Medulla oblongata (tissue), 1 donor: Measurements from ENCODE around the gene ARHGEF10L.
"Not testable (repeated sequence)": the region's sequence is repeated elsewhere in the genome, so short reads cannot be mapped to it uniquely, and the experiment has no call there.

Source experiments
- DNase-seq: peaks from one replicate; pipeline ENCODE4 v3.0.0-alpha.2; 2015; ENCODE audit errors: extremely low spot score

ARHGEF10L gene, protein sequence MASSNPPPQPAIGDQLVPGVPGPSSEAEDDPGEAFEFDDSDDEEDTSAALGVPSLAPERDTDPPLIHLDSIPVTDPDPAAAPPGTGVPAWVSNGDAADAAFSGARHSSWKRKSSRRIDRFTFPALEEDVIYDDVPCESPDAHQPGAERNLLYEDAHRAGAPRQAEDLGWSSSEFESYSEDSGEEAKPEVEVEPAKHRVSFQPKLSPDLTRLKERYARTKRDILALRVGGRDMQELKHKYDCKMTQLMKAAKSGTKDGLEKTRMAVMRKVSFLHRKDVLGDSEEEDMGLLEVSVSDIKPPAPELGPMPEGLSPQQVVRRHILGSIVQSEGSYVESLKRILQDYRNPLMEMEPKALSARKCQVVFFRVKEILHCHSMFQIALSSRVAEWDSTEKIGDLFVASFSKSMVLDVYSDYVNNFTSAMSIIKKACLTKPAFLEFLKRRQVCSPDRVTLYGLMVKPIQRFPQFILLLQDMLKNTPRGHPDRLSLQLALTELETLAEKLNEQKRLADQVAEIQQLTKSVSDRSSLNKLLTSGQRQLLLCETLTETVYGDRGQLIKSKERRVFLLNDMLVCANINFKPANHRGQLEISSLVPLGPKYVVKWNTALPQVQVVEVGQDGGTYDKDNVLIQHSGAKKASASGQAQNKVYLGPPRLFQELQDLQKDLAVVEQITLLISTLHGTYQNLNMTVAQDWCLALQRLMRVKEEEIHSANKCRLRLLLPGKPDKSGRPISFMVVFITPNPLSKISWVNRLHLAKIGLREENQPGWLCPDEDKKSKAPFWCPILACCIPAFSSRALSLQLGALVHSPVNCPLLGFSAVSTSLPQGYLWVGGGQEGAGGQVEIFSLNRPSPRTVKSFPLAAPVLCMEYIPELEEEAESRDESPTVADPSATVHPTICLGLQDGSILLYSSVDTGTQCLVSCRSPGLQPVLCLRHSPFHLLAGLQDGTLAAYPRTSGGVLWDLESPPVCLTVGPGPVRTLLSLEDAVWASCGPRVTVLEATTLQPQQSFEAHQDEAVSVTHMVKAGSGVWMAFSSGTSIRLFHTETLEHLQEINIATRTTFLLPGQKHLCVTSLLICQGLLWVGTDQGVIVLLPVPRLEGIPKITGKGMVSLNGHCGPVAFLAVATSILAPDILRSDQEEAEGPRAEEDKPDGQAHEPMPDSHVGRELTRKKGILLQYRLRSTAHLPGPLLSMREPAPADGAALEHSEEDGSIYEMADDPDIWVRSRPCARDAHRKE (N-terminal part only)

DNA sequence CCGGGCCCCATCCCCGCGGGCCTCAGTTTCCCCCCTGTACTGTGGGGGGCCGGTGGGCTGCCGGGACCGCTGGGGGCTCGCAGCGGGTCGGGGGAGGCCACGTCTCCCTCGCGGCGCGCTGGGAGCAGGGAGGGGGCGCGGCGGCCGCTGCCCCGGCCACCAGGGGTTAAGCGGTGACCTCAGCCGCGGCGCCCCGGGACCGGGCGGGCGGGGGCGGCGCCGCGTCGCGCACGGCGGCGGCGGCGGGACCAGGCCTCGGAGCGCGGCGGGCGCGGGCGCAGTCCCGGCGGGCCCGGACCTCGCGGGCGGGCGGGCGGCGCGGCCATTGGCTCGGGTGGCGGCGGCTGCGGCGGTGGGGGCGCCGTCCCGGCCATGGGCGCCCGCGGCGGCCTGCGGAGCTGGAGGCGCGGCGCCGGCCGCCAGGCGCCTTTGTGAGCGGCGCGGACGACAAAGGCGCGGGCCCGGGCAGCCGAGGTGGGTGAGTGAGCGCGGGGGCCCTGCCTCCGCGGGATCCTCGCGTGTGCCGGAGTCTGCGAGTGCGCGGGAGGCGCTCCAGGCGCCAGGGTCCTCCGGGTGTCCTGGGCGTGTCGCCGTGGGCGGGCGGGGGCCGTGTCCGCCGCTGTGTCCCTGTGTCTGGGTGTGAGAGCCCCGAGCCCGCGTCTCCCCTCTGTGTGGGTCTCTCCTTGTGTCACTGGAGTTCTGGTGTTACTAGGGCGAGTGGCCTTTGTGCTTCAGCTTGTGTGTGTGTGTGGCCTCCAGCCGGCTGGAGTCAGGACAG lies at the start of gene ARHGEF10L:
Gene ARHGEF10L (plus strand): TSS at position 222 of the 778 bp plus-strand sequence. CDS start 40,898 bp downstream, outside the sequence.
- no peak for DNase-seq

DNA sequence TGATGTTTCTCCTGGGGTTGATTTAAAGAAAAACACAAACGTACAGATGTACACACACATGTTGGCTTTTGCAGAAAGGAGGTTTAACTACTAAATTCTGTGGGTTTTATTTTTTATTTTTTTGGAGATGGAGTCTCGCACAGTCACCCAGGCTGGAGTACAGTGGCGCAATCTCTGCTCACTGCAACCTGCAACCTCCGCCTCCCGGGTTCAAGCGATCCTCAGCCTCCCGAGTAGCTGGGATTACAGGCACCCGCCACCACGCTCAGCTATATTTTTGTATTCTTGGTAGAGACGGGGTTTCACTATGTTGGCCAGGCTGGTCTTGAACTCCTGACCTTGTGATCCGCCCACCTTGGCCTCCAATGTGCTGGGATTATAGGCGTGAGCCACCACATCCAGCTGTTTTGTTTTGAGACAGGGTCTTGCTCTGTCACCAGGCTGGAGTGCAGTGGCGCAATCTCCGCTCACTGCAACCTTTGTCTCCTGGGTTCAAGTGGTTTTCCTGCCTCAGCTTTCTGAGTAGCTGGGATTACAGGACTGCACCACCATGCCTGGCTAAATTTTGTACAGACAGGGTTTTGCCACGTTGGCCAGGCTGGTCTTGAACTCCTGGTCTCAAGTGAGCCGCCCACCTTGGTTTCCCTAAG lies 49.6 kb upstream of the ARHGEF10L start:
- DNase-seq: not testable (repeated sequence)

GRCh38 chr1:17490667-17491066 lies 48.8 kb upstream of the ARHGEF10L start:
- not testable (repeated sequence) for DNase-seq

DNA sequence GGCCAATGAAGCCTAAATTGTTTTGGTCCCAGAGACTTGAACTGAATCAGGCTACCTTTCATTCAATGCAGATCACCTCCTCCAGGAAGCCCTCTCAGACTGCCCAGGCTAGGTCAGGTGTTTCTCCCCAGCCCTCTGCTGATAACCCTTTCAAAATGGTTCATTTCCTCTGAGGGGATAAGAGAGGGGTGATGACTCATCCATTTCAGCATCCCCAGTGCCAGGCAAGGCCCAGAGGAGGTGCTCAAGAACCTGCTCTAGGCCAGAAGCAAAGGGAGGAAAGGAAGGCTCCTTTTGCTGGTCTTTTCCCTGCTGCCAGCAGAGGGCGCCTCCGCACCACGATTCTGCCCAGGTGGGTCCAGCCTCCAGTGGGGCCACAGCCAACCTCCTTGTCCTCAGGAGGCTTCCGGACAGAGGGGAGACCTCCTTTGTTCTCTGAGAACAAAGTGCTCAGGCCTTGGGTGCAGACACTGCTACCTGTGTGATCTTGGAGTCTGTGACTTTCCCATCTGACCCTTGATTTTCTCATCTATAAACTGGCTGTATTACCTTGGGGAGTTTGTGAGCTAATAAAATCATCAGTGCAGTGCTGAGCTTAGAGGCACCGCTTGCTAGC lies 45.3 kb upstream of the ARHGEF10L start:
- DNase-seq: peak; percentile 60

DNA sequence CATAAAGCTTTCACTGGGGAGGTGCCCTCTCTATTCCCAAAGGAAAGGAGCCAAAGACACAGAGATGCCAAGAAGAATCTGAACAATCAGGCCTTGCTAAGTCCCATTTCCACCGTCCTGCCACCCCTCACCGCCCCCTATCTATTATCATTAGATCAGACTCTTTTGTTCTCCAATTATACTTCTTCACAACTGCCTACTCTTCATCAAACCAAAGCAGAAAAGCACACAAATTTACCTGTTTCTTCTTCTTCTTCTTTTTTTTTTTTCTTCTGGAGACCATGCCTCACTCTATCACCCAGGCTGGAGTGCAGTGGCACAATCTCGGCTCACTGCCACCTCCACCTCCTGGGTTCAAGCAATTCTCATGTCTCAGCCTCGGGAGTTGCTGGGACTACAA lies 43.1 kb upstream of the ARHGEF10L start:
- DNase-seq: no peak

- DNase-seq: no peak
Measured at GRCh38 chr1:17498214-17498613, 41.3 kb upstream of the ARHGEF10L start.

DNA sequence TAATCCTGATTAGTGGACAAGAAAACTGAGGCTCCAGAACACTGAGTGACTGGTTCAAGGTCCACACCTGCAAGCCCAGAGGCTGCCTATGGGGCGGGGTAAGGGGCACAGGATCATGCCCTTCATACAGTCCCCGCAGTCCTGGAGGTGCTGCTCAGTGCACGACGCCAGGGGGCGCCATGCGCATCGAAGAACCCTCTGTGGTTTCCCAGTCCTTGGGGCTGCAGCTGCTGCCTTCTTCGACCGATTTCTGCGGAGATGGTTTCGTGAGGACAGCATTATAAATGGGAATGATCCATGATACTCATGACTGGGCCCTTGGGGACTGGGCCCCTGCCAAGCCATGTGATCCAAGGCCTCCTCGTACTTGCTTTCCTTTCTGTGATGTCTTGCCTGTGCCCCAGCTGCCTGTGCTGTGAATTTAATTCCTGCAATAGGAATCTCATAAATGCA lies 37.1 kb upstream of the ARHGEF10L start:
- DNase-seq: peak; percentile 88

GRCh38 chr1:17503146-17503545 lies 36.4 kb upstream of the ARHGEF10L start:
- DNase-seq: no peak

DNA sequence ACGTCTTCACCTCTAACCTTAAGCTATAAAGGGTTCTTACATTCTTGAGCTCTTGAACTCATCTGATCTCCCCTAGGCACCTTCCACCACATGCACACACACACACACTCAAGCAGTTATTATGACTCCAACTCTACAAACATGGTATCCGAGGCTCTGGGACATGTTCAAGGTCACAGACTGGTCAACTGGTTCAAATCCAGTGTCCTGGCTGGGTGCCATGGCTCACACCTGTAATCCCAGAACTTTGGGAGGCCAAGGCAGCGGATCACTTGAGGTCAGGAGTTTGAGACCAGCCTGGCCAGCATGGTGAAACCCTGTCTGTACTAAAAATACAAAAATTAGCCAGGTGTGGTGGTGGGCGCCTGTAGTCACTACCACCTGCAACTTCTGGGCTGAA lies 32.3 kb upstream of the ARHGEF10L start:
- not testable (repeated sequence) for DNase-seq

GRCh38 chr1:17507915-17508314 lies 31.6 kb upstream of the ARHGEF10L start:
- no peak for DNase-seq

DNA sequence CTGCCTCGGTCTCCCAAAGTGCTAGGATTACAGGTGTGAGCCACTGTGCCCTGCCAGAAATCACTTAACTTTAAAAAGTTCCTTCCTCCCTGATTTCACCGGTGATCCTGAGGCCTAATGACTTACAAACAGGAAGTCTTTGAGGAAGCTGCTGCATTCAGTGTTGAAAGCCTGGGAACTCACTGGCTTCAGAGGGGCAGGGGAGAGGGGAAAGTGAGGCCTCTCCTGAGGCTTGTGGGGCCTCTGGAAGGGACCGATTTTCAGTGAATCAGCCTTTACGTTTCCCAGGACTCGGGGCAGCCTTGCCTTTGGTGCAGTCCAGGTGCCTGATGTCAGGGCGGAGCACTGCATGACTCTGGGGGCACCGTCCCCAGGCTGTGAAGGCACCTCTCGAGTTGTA lies 30.1 kb upstream of the ARHGEF10L start:
- peak; percentile 24 for DNase-seq

GRCh38 chr1:17510138-17510537 lies 29.4 kb upstream of the ARHGEF10L start:
- DNase-seq: no peak

DNA sequence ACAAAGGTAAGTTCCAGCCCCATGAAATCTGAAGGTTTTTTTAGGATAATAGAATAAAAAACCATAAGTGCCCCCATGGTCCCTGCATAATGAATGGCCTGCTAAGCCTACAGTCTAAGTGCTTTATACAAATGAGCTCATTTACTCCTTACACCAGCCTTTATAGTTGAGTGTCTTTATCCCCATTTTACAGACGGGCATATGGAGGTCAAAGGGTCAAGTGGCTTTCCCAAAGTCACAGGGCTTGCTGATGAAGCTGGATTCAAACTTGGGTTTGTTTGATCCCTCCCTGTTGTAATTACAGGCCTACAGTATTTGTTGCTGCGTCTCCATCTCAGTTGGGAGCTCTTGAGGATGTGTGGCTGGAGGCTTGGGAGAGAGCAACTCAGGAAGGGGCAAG lies 28.3 kb upstream of the ARHGEF10L start:
- no peak for DNase-seq

DNA sequence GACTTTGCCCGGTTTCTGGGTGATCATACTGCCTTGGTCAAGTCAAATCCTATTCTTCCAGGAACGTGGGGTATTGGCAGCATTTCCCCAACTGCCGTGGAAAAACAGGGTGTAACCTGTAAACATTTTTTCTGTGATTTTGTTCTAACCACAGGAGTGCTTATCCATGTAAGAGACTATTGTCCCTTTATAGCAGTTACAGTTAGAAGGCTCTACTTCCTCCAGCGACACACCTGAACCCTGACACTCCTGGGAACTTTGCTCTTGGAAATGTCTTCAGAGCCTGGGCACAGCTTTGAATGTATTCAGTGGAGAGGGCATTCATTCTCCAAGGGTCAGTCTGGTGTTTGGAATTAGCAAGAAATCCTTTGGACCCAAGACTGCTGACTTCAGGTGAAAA lies 26.4 kb upstream of the ARHGEF10L start:
- no peak for DNase-seq

DNA sequence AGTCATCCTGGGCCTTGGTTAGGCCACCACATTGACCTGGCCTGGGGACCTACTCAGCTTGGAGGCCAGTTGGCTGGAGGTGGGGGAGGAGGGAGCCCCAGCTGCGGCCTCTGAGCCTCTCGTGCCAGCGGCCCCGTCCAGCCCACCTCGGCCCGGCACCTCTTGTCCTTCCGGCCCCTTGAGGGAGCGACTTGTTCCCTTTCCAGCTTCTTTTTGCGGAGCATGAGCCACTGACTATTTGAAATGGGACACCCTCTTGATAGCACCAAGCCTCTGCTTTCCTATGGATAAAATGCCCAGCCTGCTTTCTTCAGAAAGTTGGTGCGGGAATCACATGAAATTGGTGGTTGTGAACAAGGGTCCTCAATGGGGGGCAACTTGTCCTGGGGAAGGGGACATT lies 24.7 kb upstream of the ARHGEF10L start:
- no peak for DNase-seq

GRCh38 chr1:17515902-17516301 lies 23.6 kb upstream of the ARHGEF10L start:
- no peak for DNase-seq

- no peak for DNase-seq
Measured at GRCh38 chr1:17516303-17517214, 22.9 kb upstream of the ARHGEF10L start.

DNA sequence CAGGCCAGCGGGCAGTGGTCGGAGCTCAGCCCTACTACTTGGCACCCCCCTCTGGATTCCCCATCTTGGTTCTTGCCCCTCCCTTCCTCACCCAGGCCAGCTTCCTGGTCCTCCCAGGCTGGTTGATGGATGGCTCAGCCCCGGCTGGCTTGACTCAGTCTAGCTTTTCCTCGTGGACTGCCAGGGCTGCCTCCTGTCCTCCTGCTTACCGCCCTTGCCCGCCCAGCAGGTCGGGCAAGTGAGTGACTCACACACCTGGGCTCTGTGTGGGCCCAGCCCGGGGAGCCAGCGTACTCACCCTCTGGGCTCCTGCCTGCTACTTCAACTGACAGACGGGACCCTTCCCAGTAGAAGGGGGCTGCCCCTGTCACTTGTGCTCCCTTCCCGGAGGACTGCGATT lies 19.5 kb upstream of the ARHGEF10L start:
- DNase-seq: no peak
